Measurements from ENCODE around the gene TTYH2.

TTYH2 gene

DNA sequence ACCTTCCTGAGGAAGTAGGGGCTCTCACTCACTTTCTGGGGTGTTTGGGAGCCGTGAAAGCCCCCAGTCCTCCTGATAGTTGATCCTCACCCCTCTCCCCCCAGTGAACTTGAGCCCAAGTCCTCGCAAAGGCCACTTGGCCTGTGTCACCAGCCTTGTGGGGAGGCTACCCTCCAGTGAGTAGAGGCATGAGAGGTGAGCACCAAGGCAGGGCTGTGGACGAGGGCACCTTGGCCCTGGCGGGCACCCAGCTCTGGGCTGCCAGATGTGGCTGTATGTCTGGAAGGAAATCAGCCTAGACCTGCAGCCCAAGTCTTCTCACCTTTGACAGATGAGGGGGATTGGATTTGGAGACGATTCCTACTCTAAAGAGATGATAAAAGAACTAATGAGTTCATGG, 3.1 kb downstream of the TTYH2 start:
- DNase-seq: no peak

DNA sequence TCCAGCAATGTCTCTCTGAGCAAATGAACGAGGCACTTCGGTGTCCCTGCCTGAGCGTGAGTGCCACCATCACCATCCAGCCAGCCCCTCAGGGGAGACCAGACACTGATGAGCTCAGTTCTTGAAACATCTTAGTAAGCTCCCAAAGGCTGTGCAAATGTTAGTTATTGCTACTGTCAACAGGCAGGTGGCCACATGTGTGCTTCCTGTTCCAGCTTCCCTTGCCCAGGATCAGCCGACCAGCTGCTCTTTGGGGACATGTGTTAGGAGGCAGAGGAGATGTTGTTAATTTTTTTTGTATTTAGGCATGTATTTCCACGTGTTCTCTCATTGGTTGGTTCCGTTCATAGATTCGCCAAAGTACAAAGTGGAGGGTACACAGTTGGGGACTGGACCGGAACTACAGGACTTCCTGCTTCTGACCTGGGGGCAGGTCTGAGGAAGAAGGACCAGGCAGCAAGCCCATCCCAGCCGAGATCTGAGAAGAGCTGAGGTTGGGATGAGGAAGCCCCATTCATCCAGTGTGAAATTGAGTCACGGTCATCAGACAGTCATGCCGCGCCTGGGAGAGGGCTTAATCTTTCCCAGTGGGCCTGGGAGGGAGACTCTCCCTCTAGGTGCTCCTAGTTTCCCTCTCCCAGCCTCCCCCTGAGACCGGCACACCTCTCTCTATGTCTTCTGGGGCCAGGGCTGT, 3.8 kb downstream of the TTYH2 start:
- no peak for DNase-seq

DNA sequence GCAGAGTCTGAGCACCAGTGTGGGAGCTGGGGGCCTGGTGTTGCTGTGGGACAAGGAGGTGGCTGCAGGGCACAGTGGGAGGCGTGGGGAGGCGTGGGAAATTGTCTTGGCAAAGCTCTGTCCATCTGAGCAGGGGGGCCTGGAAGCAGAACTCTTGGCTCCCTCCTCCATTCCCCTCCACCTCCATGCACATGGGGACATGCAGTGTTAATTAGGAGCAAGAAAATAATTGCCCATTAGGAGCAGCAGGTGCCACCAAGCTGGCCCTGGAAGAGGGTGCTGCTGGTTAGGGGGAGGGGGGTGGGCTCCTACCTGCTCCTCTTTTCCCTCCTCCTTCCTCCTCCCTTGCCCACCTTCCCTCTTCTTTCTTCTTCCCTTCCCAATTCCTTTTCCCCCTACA, 4.5 kb downstream of the TTYH2 start:
- DNase-seq: no peak

DNA sequence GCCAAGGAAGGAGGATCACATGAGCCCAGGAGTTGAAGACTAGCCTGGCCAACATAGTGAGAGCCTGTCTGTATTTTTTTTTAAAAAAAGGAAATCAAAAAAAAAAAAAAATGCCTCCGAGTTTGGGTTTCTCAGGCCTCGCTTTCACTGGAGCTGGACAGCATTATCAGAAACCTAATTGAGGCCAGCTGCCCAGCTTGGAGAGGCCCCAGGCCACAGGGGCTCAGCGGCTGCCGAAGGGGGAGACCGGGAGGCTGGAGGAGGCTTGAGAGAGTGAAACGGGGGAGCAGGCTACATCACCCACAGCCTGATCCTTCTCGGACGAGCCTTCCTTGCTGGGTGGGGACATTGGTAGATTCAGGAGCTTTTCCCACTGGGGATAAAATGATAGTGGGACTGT, 5.1 kb downstream of the TTYH2 start:
- DNase-seq: no peak

DNA sequence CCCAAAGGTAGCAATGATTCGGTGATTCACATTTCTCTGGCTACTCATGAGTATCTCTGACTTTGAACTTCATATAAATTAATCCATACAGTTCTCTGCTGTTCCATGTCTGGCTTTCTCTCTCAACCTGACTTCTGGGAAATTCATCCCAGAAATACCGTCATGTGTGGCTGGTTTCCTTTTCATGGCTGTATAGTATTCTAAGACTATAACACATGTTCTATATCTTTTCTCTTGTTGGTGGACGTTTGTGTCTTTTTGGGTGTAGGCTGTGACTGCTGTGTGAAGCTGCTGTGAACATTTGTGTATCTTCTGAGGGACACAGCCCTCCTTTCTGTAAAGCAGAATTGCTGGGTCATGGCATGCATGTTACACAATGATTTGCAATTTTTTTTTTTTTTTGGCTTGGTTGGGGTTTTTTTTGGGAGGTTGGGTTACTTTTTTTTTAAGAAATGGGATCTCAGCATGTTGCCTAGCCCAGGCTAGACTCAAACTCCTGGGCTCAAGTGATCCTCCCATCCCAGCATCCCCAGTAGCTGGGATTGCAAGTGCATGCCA, 6.3 kb downstream of the TTYH2 start:
- no peak for DNase-seq

DNA sequence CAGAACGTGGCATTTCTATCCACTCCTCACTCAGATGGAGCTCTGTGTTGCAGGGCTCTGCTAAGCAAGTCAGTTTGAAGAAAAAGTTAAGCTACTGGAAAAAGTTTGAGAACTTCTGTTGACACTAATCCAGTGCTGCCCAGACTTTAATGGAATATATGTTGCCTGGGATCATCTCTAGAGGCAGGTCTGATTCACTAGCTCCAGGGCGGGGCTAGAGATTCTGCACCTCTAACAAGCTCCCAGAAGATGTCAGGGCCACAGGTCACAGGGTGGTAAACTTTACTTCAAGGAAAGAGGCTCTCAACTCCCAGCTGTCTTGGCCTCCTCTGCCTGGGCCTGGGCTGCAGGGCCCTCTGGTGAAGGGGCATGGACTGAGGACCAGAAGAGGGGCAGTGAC, 6.8 kb downstream of the TTYH2 start:
- no peak for DNase-seq

DNA sequence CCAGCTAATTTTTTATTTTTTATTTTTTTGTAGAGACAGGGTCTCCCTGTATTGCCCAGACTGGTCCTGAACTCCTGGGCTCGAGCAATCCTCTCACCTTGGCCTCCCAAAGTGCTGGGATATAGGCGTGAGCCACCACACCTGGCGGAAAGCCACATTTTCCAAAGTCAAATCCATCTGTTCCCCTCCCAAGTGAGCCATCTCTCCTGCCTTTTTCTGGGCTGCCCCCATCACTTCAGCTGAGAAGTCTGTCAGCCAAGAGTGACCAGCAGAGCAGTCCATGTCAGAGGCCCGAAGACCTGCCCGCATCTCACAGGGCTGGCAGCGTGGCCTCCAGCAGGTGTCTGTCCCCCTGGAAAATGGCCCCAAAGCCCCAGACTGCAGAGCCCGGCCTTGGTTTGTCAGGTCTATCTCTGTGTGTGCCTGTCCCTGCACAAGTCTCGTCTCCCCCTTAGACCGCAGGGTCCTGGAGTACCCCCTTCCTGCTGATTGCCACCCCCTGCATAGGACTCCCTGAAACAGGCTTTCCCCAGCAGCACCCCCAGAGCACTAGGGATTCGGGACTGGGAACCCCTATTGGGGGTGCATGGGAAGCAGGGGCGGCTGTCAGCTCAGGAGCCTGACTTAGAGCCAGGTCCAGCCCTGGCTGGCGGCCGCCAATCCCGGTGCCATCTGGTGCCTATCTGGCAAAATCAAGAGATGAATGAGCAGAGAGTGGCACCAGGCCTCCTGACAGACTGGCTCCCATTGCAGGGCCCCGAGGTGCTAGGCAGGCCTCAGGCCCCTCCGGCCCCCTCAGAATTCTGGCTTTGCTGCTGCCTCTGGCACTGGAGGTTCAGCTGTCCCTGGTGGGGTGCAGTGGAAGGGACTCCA, 7.8 kb downstream of the TTYH2 start:
- DNase-seq: no peak

DNA sequence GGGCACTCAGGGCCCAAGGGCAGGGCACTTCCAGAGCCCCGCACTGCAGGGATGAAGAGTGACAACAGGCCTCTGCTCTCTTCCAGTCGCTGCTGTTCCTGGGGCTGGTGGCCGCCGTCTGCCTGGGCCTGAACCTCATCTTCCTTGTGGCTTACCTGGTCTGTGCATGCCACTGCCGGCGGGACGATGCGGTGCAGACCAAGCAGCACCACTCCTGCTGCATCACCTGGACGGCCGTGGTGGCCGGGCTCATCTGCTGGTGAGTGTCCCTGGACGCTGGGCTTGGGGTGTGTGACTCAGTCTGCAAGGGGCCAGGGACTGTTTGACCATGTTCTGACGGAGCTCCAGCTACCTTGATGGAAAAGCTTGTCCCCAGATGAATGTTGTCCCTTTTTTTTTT, 9.0 kb downstream of the TTYH2 start:
- no peak for DNase-seq

DNA sequence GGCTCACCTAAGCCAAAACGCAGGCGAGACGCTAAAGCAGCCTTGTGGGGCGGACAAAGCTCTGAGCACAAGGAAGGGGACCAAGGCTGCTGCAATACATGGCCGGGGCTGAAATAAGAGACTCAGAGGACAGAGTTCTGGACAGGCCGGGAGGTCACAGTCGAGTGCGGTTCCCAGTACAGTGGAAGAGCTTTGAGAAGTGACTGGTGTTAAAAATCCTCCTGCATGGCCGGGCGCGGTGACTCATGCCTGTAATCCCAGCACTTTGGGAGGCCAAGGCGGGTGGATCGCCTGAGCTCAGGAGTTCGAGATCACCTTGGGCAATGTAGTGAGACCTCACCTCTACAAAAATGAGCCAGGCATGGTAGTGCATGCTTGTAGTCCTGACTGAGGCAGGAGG, 10.5 kb downstream of the TTYH2 start:
- DNase-seq: no peak

DNA sequence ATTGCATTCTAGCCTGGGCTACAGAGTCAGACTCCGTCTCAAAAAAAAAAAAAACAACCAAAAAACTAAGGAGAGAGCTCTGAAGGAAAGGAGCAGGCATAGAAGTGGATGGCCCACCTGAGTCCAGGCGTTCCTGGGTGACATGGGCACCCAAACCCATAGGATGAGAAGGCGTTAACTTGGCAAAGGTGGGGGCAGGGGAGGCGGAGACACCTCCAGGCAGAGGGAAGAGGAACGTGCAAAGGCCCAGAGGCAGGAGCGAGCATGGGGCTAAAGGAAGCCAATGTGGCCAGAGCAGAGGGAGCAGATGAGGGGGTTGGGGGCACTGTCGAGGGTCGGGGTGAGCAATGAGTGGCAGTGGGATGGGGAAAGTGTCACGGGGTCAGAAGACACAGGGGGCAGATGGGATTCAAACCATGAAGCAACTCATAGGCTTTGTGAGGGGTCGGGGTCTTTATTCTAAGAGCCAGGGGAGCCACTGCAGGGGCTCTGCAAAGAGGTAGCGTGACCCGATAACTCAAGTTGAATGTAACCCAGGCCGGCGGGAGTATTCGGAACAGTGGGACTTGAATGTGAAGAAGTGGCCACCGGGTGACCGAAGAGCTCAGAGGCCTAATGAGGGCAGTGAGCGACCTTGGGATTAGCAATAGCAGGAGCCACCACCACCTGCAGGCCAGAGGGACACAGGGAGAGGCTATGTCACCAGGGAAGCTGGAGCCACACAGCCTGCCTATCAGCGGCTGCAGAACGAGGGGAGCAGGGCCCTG, 11.8 kb downstream of the TTYH2 start:
- no peak for DNase-seq

DNA sequence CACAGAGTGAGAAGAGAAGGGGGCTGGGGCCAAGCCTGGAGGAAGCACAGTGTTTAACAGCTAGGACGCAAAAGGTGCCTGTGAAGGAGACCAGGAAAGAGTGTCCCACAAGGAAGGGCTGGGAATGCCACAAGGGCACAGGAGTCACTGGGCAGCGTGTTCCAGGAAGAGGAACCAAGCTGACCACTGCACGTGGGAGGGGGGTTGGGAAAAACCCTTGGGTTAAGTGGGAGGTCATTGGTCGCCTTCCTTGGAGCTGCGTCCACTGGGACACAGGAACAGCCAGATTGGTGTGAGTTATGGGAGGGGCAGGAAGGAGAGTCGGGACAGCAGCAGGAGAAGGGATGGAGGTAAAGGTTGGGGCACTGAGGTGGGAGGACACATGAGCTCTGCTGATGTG, 12.9 kb downstream of the TTYH2 start:
- no peak for DNase-seq

DNA sequence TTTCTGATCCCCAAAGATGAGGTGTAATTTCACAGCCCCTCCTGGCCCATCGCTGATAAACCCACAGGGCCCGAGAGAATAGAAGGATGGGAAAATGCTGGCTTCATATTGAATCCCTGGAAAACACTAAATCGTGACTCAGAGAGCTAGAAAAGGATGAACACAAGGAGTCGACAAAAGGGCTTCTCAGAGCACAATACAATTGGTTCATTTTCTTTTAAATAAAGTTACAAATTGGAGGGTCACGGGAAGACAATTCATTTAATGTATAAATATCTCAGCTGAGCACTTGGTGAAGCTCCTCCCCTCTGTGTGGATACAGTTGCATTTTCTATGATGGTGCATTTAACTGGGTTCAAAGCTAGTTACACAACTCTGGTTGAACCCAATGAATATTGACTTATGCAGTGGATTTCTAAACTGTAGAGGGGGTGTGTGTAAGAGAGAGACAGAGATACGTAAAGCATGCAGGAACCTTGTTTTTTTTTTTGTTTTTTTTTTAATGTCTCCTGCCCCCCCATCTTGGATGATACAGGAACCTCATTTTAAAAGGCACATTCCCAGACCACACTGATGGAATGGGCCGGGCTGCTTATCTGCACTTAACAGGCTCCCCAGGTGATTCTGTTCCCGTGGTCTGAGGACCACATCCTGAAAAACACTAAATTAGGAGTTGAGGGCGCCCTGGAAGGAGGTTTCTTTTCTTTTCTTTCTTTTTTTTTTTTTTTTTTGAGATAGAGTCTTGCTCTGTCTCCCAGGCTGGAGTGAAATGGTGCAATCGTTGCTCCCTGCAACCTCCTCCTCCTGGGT, 14.1 kb downstream of the TTYH2 start:
- DNase-seq: no peak

DNA sequence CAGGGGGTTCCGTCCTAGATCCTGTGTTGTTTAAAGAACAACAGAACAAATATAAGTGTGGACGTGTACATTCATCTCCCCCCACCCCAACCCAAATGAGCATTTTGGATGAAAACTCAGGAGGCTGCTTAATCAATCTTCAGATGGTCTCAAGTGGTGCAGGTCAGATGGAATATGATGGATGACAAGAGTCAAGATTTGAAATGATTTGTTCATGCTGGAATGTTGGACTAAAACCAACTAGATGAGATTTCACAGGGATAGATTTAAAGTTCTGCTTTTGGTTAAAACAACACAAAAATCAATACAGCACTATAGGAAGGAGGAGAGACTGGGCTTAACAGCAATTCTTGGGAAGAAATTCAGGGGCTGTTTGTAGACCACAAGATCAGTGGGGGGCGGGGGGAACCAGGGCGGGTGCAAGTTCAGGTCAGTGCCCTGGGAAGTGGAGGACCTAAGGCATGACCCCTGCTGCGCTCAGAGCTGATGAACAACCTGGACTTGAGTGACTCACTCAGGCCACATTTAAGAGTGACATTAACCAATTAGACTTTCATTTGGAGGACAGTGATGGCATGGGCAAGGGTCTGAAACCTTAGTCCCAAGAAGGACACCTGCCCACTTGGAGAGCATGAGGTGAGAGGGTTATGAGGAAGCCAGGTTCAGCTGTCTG, 15.1 kb downstream of the TTYH2 start:
- DNase-seq: no peak

DNA sequence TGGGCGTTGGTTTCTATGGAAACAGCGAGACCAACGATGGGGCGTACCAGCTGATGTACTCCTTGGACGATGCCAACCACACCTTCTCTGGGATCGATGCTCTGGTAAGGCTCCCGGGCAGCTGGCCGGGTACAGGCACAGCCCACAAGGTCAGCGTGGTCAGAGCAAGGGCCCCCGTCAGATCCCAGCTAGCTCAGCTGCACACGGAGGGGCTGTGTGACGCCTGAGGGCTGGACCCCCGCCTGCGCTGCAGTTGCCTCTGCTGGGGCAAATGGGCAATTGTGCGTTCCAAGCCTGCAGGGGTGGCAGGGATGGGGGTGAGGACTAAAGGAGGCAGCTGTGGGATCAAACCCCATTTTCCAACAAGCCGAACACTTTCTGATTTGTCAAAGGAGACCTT, 17.5 kb downstream of the TTYH2 start:
- DNase-seq: no peak

DNA sequence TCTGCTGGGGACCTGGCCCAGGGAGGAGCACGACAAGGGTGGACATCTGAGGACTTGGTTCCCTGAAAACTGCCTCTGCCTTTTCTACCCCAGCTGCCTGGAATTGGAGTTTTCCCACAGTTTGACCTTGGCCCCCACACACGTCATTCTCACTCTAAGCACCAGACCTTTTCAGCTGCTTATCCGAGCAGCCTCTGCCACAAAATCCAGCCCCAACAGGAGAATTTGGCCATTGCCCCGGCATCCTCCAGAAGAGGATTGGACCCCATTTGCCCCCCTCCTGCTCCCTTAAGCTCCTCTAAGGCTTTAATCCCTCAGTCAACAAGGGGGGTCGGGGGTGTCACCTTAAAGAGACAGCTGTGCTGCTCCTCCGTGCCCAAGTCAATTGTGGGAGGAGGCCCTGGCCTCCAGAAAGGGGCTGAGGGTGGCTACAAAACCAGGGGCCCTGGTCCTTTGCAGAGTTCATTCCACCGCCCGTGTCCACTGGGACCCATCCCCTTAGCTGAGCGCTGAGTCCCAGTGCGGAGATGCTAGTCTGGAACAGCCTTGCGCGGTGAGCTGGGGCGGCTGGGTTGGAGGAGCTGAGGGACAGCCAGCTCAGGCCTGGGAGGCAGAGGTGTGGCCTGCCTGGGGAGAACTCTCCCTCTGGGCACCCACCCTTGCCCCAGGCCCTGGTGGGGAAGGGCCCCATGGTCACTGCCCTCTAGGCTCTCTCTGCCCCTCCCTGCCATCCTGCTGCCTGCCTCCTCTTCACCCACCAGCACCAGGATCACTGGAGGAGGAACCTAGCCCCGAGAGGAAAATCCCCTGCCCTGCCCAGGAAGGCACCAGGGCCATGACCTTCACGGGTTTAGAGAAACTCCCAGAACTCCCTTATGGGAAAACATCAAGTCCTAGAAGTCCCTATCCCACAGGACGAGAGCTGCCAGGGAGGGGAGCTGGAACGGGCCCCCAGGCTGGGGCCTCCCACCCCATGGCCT, 18.8 kb downstream of the TTYH2 start:
- no peak for DNase-seq

DNA sequence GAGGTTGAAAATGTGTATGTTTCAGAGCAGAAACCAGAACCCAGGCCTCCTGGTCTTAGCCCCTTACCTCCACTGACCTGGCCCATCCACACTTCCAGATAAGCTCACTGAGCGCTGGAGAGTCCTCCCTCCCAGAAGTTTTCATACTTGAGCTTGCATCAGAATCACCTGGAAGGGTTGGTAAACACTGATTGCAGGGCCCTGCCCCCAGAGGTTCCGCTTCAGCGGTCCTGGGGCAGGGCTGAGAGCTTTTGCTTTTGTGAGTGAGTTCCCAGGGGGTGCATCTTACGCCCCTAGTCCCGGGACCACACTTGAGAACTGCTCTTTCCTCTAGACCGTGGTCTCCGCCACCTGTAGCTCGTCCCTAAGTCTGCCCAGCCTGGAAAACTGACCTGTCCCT, 20.6 kb downstream of the TTYH2 start:
- DNase-seq: no peak

DNA sequence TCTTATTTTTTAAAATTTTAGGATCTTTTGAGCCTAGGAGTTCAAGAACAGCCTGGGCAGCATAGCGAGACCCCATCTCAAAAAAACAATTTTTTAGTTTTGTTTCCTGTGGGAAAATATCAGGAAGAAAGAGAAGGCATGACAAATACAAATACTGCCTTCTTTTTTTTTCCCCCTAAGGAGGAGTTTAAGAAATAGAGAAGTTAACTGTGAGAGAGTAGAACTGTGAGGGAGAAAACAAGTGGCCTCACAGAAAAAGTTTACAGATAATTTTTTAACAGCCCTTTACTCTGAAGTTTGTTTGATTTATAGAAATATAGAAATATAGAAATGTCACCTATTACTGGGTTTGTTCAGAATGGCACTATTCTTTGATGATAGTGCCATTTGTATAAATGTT, 21.1 kb downstream of the TTYH2 start:
- no peak for DNase-seq

DNA sequence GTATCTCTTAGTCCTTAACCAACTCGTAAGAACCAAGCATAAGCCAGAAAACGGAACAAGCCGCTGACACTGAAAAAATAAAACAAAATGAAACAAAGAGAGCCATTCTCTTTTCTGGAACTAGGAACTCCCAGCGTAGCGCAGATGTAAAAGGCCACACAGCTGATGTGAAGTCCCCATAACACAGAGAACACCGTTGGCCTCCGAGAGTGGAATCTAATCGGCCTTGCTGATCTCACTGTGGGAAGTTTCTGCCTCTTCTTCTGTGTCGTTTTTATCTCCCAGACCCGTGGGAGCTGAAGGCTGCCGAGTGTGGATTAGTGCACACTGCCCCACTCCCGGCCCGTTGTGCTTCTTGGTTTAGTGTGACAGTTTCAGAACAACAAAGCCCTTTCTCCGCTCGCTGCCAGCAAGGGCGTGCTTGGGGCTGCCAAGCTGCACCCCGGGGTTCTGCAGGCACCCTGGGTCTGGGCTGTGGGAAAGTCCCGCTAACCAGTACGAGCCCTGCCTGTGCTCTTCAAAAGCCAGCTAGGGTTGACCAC, 21.7 kb downstream of the TTYH2 start:
- DNase-seq: no peak

DNA sequence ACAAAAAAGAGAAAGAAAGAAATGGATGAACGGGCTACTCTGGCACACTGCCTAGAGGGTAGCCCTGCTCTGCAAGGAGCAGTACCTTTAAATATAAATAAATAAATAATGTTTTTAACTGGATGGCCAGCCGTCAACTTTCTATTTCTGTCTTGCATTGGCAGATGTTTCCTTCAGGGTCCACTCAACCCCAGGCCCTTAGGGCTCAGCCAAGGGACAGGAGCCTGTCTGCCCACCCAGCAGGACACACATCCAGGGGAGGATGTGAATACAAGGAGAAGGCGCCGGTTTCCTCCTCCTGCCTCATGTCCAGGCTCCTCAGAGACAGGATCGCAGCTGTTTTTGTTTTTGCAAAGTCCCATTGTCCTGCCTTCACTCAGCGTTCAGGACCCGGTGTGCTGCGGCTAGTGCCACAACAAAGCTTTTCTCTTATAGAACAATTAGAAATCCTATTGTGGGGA, 22.6 kb downstream of the TTYH2 start:
- no peak for DNase-seq

DNA sequence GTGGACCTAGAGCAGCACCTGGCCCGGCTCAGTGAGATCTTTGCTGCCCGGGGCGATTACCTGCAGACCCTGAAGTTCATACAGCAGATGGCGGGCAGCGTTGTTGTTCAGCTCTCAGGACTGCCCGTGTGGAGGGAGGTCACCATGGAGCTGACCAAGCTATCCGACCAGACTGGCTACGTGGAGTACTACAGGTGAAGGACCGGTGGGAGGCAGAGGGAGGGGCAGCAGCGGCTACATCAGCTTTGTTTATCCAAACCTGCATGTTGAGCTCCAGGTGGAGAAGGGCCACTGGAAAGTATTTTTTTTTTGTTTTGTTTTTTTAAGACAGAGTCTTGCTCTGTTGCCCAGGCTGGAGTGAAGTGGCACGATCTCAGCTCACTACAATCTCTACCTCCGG, 23.9 kb downstream of the TTYH2 start:
- no peak for DNase-seq

Data from NCI-H1436 (cell line).